WTC11 (cell line): ENCODE results near the gene OPRL1. TPM values are rescaled to one million over a fixed set of nuclear protein-coding genes. Genes with fewer than 3 reads are reported as not detected.

ENCODE experiments used
- ATAC-seq: fragments of 200-7000 bp; cut with Tn5 transposase; 2 replicates; pipeline ENCODE4 v1.10.0; 2021; ENCODE audit warnings: mild to moderate bottlenecking, moderate library complexity
- CTCF ChIA-PET: fragments of 300-600 bp; sonication (Branson Sonifier 250); formaldehyde crosslinking; loops from one replicate; lab custom pipeline; 2021; ENCODE audit warnings: antibody characterized with exemption; lab: Charles Lee
- POLR2A ChIA-PET: fragments of 350-600 bp; sonication (Branson Sonifier 250); formaldehyde crosslinking; loops from one replicate; lab custom pipeline; 2021; ENCODE audit warnings: antibody characterized with exemption; lab: Charles Lee
- DNase-seq: peaks from one replicate; pipeline ENCODE4 v3.0.0; 2021; ENCODE audit warnings: low spot score
- H3K27ac Mint-ChIP-seq: 2 replicates; pipeline ENCODE4 v1.8.0; 2021; ENCODE audit warnings: mixed read lengths
- H3K27me3 Mint-ChIP-seq: 2 replicates; pipeline ENCODE4 v1.8.0; 2021; ENCODE audit warnings: low read depth, mild to moderate bottlenecking, moderate library complexity, mixed read lengths
- H3K36me3 Mint-ChIP-seq: 2 replicates; pipeline ENCODE4 v1.8.0; 2021; ENCODE audit warnings: mixed read lengths
- H3K4me1 Mint-ChIP-seq: 2 replicates; pipeline ENCODE4 v1.8.0; 2022; ENCODE audit warnings: mixed read lengths
- H3K4me3 Mint-ChIP-seq: 2 replicates; pipeline ENCODE4 v1.8.0; 2021; ENCODE audit warnings: mild to moderate bottlenecking, moderate library complexity, mixed read lengths
- H3K9me3 Mint-ChIP-seq: 2 replicates; pipeline ENCODE4 v1.8.0; 2021; ENCODE audit warnings: mixed read lengths
- AR ChIP-seq: fragments of 250-450 bp; sonication (Bioruptor Pico); IDR thresholded peaks from 2 replicates; pipeline ENCODE4 v1.9.0; 2021; ENCODE audit warnings: mild to moderate bottlenecking
- E2F1 ChIP-seq: sonication (generic); formaldehyde crosslinking; IDR thresholded peaks from 2 replicates; pipeline ENCODE4 v1.8.0; 2022; ENCODE audit warnings: mild to moderate bottlenecking, missing genetic modification reagents
- ERG ChIP-seq: fragments of 250-450 bp; sonication (Bioruptor Pico); IDR thresholded peaks from 2 replicates; pipeline ENCODE4 v1.8.0; 2021; ENCODE audit warnings: mild to moderate bottlenecking
- ETV6 ChIP-seq: sonication (generic); formaldehyde crosslinking; IDR thresholded peaks from 2 replicates; pipeline ENCODE4 v1.8.1; 2022; ENCODE audit warnings: mild to moderate bottlenecking, missing genetic modification reagents
- FOXP4 ChIP-seq: sonication (generic); formaldehyde crosslinking; IDR thresholded peaks from 2 replicates; pipeline ENCODE4 v1.8.0; 2022; ENCODE audit warnings: mild to moderate bottlenecking, missing genetic modification reagents
- GTF2I ChIP-seq: fragments of 250-450 bp; sonication (Bioruptor Pico); conservative IDR thresholded peaks from 2 replicates; pipeline ENCODE4 v1.4.0; 2021; ENCODE audit warnings: mild to moderate bottlenecking
- IRF1 ChIP-seq: sonication (generic); formaldehyde crosslinking; IDR thresholded peaks from 2 replicates; pipeline ENCODE4 v1.8.0; 2023; ENCODE audit warnings: missing genetic modification reagents
- JAZF1 ChIP-seq: fragments of 250-450 bp; sonication (Bioruptor Pico); IDR thresholded peaks from 2 replicates; pipeline ENCODE4 v1.9.0; 2021; ENCODE audit warnings: moderate library complexity, mild to moderate bottlenecking, inconsistent platforms
- MXD4 ChIP-seq: fragments of 250-450 bp; sonication (Bioruptor Pico); IDR thresholded peaks from 2 replicates; pipeline ENCODE4 v1.8.0; 2021; ENCODE audit warnings: mild to moderate bottlenecking, moderate library complexity, borderline replicate concordance
- MYBL2 ChIP-seq: sonication (generic); formaldehyde crosslinking; IDR thresholded peaks from 2 replicates; pipeline ENCODE4 v1.8.1; 2023; ENCODE audit warnings: mild to moderate bottlenecking, moderate library complexity, missing genetic modification reagents
- RELA ChIP-seq: sonication (generic); formaldehyde crosslinking; IDR thresholded peaks from 2 replicates; pipeline ENCODE4 v1.8.1; 2022; ENCODE audit warnings: missing genetic modification reagents, mild to moderate bottlenecking, borderline replicate concordance
- SMAD3 ChIP-seq: sonication (generic); formaldehyde crosslinking; IDR thresholded peaks from 2 replicates; pipeline ENCODE4 v1.8.0; 2022; ENCODE audit warnings: missing genetic modification reagents, mild to moderate bottlenecking, borderline replicate concordance
- SMAD4 ChIP-seq: sonication (generic); formaldehyde crosslinking; IDR thresholded peaks from 2 replicates; pipeline ENCODE4 v1.8.0; 2022; ENCODE audit warnings: mild to moderate bottlenecking, missing genetic modification reagents
- TEAD1 ChIP-seq: sonication (generic); formaldehyde crosslinking; IDR thresholded peaks from 2 replicates; pipeline ENCODE4 v1.8.0; 2022; ENCODE audit warnings: mild to moderate bottlenecking, missing genetic modification reagents
- TP53 ChIP-seq: sonication (generic); formaldehyde crosslinking; IDR thresholded peaks from 2 replicates; pipeline ENCODE4 v1.8.1; 2023; ENCODE audit warnings: mild to moderate bottlenecking, missing genetic modification reagents
- ZBTB21 ChIP-seq: sonication (generic); formaldehyde crosslinking; IDR thresholded peaks from 2 replicates; pipeline ENCODE4 v1.8.1; 2023; ENCODE audit warnings: mild to moderate bottlenecking, missing genetic modification reagents, borderline replicate concordance
- ZNF138 ChIP-seq: sonication (generic); formaldehyde crosslinking; conservative IDR thresholded peaks from 2 replicates; pipeline ENCODE4 v1.8.1; 2022; ENCODE audit warnings: mild to moderate bottlenecking, moderate library complexity, missing genetic modification reagents
- ZNF263 ChIP-seq: sonication (generic); formaldehyde crosslinking; IDR thresholded peaks from 2 replicates; pipeline ENCODE4 v1.8.1; 2022; ENCODE audit warnings: low read depth, mild to moderate bottlenecking, moderate library complexity, missing genetic modification reagents
- ZNF425 ChIP-seq: fragments of 250-450 bp; sonication (Bioruptor Pico); conservative IDR thresholded peaks from 2 replicates; pipeline ENCODE4 v1.9.0; 2021; ENCODE audit warnings: mild to moderate bottlenecking
- ZNF512 ChIP-seq: sonication (generic); formaldehyde crosslinking; IDR thresholded peaks from 2 replicates; pipeline ENCODE4 v1.8.1; 2022; ENCODE audit warnings: missing genetic modification reagents, borderline replicate concordance
- ZNF671 ChIP-seq: fragments of 250-450 bp; sonication (Bioruptor Pico); IDR thresholded peaks from 2 replicates; pipeline ENCODE4 v1.8.0; 2021; ENCODE audit warnings: mild to moderate bottlenecking
- total RNA-seq: library from RNA; stranded (reverse); gene quantifications from 3 replicates; pipeline ENCODE4 v1.2.3, GENCODE V29; 2021

The OPRL1 gene
- total RNA-seq, 1 experiment from 2014 or later: 2.0 TPM

GRCh38 chr20:64080813-64081623 is 1.1 kb downstream of the OPRL1 start:
- DNase-seq (no peak), ATAC-seq (no peak)
- Mint-ChIP-seq H3K9me3 (no peaks in the 10 kb centered on the region), H3K4me1 (peaks cover 30% of the 10 kb centered on the region), H3K4me3 (peak overlapping the region; percentile 80), H3K27me3 (peaks cover 50% of the 10 kb centered on the region), H3K36me3 (no peaks in the 10 kb centered on the region), H3K27ac (no peak overlapping the region)
- ChIA-PET POLR2A (interaction anchor here (1.1 kb wide), 1 partner anchor 15 kb away, joined by 4 read pairs; no protein-coding TSS in a partner anchor), CTCF (interaction anchor here (1.1 to 4.2 kb wide), 9 partner anchors 11 to 295 kb away, joined by 3 to 119 read pairs (median 12); partner anchors contain the start of genes PRPF6 and SAMD10)
- TF ChIP-seq IRF1 (CRISPR knock-in tag) (no peak), TEAD1 (no peak), ERG (CRISPR knock-in tag) (no peak), ZNF671 (CRISPR knock-in tag) (no peak), AR (CRISPR knock-in tag) (no peak), E2F1 (CRISPR knock-in tag) (no peak), TP53 (CRISPR knock-in tag) (no peak), ZNF263 (CRISPR knock-in tag) (no peak), MYBL2 (CRISPR knock-in tag) (no peak), SMAD4 (CRISPR knock-in tag) (no peak), ZNF512 (CRISPR knock-in tag) (no peak), GTF2I (CRISPR knock-in tag) (no peak), MXD4 (CRISPR knock-in tag) (no peak), ZBTB21 (no peak), JAZF1 (CRISPR knock-in tag) (no peak), ZNF138 (CRISPR knock-in tag) (no peak), RELA (no peak)

- DNase-seq (no peak), ATAC-seq (no peak)
- Mint-ChIP-seq H3K4me1 (peaks cover 30% of the 10 kb centered on the region), H3K4me3 (peak overlapping the region; percentile 20; the same call in 1 of the 2 replicates), H3K9me3 (no peaks in the 10 kb centered on the region), H3K27me3 (peaks cover 54% of the 10 kb centered on the region), H3K27ac (no peak overlapping the region), H3K36me3 (no peaks in the 10 kb centered on the region)
- CTCF ChIA-PET: interaction anchor here (2.7 to 4.2 kb wide), 6 partner anchors 15 to 101 kb away, joined by 10 to 119 read pairs (median 16); partner anchors contain the start of genes PRPF6 and SAMD10
- POLR2A ChIA-PET: no interaction called here
- TF ChIP-seq SMAD3 (CRISPR knock-in tag) (no peak), ETV6 (CRISPR knock-in tag) (no peak), SMAD4 (CRISPR knock-in tag) (no peak), FOXP4 (CRISPR knock-in tag) (no peak), ZNF425 (CRISPR knock-in tag) (no peak)
Observed at GRCh38 chr20:64081624-64081964, 1.7 kb downstream of the OPRL1 start.
